Activated CD4-positive, alpha-beta T cell treated with anti-CD3 and anti-CD28 coated beads, Interleukin-2, amount 10 ng/mL, durations not matched to agents 7 days and 5 days (primary cell): Measurements from ENCODE around the gene WNT7B. TPM values are rescaled to one million over a fixed set of nuclear protein-coding genes. Genes with fewer than 3 reads are reported as not detected.

Experiments
- CTCF ChIA-PET: fragments of 350-600 bp; sonication (Branson Sonifier 250); formaldehyde crosslinking; loops from one replicate; lab custom pipeline; 2021; ENCODE audit warnings: antibody characterized with exemption; lab: Charles Lee
- POLR2A ChIA-PET: fragments of 350-600 bp; sonication (Branson Sonifier 250); formaldehyde crosslinking; loops from one replicate; lab custom pipeline; 2021; ENCODE audit warnings: antibody characterized with exemption; lab: Charles Lee
- DNase-seq: peaks from one replicate; pipeline ENCODE4 v3.0.0-alpha.2; 2020
- H3K27ac Mint-ChIP-seq: one replicate; pipeline ENCODE4 v1.8.0; 2021; ENCODE audit warnings: mild to moderate bottlenecking, moderate library complexity, mixed read lengths
- H3K27me3 Mint-ChIP-seq: one replicate; pipeline ENCODE4 v1.8.0; 2021; ENCODE audit warnings: mixed read lengths
- H3K36me3 Mint-ChIP-seq: one replicate; pipeline ENCODE4 v1.8.0; 2021; ENCODE audit warnings: low read depth, mixed read lengths
- H3K4me1 Mint-ChIP-seq: one replicate; pipeline ENCODE4 v1.8.0; 2021; ENCODE audit warnings: mixed read lengths
- H3K4me3 Mint-ChIP-seq: one replicate; pipeline ENCODE4 v1.8.0; 2021; ENCODE audit warnings: mild to moderate bottlenecking, moderate library complexity, mixed read lengths
- H3K9me3 Mint-ChIP-seq: one replicate; pipeline ENCODE4 v1.8.0; 2021; ENCODE audit warnings: mixed read lengths
- total RNA-seq, 2 experiments: library from RNA; stranded (reverse); gene quantifications; one replicate each; pipeline ENCODE4 v1.2.3, GENCODE V29; 2021

WNT7B gene
- total RNA-seq, 2 experiments from 2014 or later: not detected

DNA sequence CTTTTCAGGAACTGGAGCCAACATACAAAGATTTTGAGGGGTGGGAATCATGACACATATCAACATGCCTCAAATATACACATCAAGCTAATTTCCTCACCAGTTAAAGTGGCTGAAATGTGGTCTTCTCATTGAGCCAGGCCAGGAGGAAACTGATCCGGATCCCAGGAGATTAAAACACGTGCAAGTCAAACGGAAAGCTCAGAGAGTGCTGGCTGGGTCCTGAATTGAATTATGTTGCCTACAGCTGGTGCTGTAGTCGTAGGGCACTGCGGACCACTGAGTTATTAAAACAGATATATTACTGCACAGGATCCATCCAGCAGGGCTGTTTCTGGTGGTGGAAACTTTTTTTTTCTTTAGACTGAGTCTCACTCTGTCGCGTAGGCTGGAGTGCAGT is 14.1 kb upstream of the WNT7B start:
- ChIA-PET POLR2A (no interaction called here), CTCF (interaction anchor here (1.1 to 1.3 kb wide), 2 partner anchors 13 to 343 kb away, joined by 3 read pairs; no protein-coding TSS in a partner anchor)
- H3K27me3 Mint-ChIP-seq: peaks cover 4% of the 10 kb centered on the region

DNA sequence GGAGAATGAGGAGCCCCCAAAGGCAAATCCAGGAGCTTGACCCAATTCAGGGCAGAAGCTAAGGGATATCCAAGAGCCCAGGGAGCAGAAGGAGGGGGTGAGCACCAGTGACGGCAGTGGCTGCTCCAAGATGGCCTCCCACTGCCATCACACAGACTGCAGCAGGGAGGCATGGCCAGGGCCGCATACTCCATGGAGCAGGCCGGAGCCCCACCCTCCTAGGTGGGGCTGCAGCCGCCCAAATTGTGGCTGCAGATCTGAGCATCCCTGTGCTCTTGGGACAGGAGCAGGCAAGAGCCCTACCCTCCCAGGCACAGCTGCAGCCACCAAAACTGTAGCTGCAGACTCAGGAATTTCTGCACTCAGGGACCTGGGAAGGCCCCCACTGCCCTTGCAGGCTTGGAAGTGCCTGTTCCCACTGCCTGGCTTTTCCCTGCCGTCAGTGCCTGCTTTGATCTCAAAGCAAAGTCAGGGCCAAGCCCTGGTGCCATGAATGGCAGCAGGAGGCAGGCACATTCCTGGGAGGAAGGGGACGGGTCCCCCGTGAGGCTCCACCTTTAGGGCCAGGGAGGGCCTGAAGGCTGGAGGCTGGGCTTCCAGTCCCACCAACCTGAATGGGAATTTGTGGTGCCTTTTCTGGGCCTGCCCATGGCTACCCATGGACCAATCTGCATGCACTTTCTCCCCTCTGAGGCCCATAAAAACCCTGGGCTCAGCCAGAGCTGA is 10.3 kb upstream of the WNT7B start:
- H3K4me1 Mint-ChIP-seq: no peaks in the 10 kb centered on the region
- DNase-seq: no peak
- H3K36me3 Mint-ChIP-seq: no peaks in the 10 kb centered on the region
- ChIA-PET CTCF (interaction anchor here (3.0 kb wide), 1 partner anchor 19 kb away, joined by 11 read pairs; no protein-coding TSS in a partner anchor), POLR2A (no interaction called here)
- no peak overlapping the region for H3K27ac Mint-ChIP-seq
- no peaks in the 10 kb centered on the region for H3K27me3 Mint-ChIP-seq
- H3K4me3 Mint-ChIP-seq: no peak overlapping the region
- no peaks in the 10 kb centered on the region for H3K9me3 Mint-ChIP-seq

More for the DNA sequence above, 14.1 kb upstream of the WNT7B start:
- Mint-ChIP-seq H3K9me3 (no peaks in the 10 kb centered on the region), H3K27ac (no peak overlapping the region), H3K4me3 (no peak overlapping the region), H3K4me1 (peaks cover 2% of the 10 kb centered on the region), H3K36me3 (no peaks in the 10 kb centered on the region)
- DNase-seq: no peak

DNA sequence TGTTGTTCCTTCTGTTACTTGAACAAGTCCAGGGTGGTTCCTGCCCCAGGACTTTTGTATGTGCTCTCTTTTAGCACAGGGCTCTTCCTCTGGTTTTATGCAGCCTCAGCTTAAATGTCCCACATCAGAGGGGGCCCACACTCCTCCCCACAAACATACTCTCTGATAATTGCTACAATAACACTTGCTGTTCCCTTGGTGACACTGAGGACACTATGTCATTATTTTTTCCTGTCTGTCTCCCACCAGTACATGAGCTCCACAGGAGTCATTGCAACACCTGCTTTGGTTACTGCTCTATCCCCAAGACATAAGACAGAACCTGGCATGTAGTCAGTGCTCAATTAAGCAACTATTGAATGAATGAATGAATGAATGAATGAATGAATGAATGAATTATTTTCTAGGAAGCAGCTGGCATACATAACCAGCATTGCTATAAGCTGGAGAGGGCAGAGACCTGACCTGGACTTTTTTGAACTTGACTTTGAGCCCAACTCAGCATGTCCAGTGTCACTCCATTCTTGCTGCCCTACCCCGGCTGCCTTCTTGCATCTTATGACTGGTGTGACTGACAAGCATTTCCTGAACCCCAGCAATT is 7.5 kb upstream of the WNT7B start:
- DNase-seq: no peak
- H3K27ac Mint-ChIP-seq: no peak overlapping the region
- no peaks in the 10 kb centered on the region for H3K27me3 Mint-ChIP-seq
- CTCF ChIA-PET: interaction anchor here (1.5 to 1.6 kb wide), 2 partner anchors 11 to 410 kb away, joined by 3 read pairs; no protein-coding TSS in a partner anchor
- no peak overlapping the region for H3K4me3 Mint-ChIP-seq
- H3K9me3 Mint-ChIP-seq: no peaks in the 10 kb centered on the region
- no peaks in the 10 kb centered on the region for H3K36me3 Mint-ChIP-seq
- POLR2A ChIA-PET: no interaction called here
- H3K4me1 Mint-ChIP-seq: no peaks in the 10 kb centered on the region

DNA sequence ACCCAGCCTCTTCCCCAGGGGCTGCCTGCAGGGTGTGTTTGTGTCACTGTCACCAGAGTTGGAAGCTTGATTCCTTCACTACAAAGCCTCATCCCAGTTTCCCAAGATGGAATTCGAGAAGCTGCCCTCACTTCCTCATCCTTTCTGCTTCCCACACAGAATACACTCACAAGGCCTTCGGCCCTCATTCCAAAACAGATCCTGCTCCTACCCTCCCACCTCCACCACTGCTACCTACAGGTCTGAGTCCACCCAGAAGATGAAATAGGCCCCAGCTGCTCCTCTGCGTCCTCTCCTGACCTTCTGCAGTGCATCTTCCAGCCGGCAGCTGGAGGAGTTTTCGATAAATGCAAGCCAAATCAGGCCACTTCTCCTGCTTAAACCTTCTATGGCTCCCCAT is 6.8 kb upstream of the WNT7B start:
- Mint-ChIP-seq H3K36me3 (no peaks in the 10 kb centered on the region), H3K4me1 (no peaks in the 10 kb centered on the region), H3K27me3 (no peaks in the 10 kb centered on the region), H3K9me3 (no peaks in the 10 kb centered on the region), H3K4me3 (no peak overlapping the region), H3K27ac (no peak overlapping the region)
- DNase-seq: no peak
- ChIA-PET CTCF (interaction anchor here (1.5 to 1.6 kb wide), 2 partner anchors 12 to 410 kb away, joined by 3 read pairs; no protein-coding TSS in a partner anchor), POLR2A (no interaction called here)

DNA sequence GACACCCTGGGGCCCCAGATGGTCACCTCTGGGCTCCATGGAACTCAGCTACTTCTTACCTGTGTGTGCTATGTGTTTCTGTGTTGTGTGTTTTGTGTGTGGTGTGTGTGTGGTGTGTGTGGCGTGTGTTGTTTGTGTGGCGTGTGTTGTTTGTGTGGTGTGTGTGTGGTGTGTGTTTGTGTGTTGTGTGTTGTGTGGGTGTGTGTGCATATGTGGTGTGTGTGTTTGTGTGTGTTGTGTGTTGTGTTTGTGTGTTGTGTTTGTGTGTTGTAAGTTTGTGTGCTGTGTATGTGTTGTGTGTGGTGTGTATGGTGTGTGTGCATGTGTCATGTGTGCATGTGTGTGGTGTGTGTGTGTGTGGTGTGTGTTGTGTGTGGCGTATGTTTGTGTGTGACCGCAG is 3.8 kb upstream of the WNT7B start:
- Mint-ChIP-seq H3K4me1 (peaks cover 6% of the 10 kb centered on the region), H3K36me3 (no peaks in the 10 kb centered on the region), H3K4me3 (no peak overlapping the region), H3K9me3 (no peaks in the 10 kb centered on the region), H3K27ac (no peak overlapping the region), H3K27me3 (peaks cover 12% of the 10 kb centered on the region)
- no peak for DNase-seq
- ChIA-PET POLR2A (no interaction called here), CTCF (no interaction called here)

DNA sequence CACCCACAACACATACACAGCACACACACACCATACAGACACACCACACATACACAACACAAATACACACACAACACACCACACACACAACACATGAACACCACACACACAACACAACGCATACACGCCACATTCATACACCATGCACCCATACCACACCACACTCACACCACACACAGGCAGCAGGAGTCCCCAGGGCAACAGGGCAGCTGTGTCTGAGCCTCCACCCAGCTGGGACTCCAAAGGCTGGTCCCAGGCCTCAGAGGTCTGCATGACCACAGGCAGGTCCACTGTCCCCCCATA is 3.3 kb upstream of the WNT7B start:
- H3K4me3 Mint-ChIP-seq: no peak overlapping the region
- no peaks in the 10 kb centered on the region for H3K9me3 Mint-ChIP-seq
- peaks cover 14% of the 10 kb centered on the region for H3K27me3 Mint-ChIP-seq
- peaks cover 6% of the 10 kb centered on the region for H3K4me1 Mint-ChIP-seq
- no peak for DNase-seq
- ChIA-PET CTCF (no interaction called here), POLR2A (no interaction called here)
- H3K27ac Mint-ChIP-seq: no peak overlapping the region
- no peaks in the 10 kb centered on the region for H3K36me3 Mint-ChIP-seq

DNA sequence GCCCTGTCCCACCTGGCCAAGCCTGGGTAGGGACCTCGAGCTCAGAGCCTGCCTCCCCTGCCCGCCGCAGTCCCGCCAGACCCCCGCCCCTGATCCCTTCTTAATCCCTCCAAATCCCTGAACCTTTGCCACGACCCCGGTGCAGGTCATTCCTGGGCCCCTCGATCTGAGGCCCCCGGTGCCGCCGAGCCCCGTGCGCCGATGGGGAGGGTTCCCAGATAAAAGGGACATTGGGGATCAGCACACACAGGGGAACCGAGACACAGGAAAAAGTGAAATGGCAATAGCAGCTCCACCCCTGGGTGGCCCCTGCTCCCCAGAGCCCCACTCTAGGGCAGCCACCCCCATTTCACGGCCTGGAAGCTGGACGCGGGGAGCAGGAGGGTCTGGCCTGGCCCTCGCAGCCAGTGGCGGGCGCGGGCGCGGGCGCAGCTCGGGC is 1.3 kb upstream of the WNT7B start:
- H3K27me3 Mint-ChIP-seq: peaks cover 33% of the 10 kb centered on the region
- H3K27ac Mint-ChIP-seq: no peak overlapping the region
- DNase-seq: no peak
- no peak overlapping the region for H3K4me3 Mint-ChIP-seq
- H3K4me1 Mint-ChIP-seq: peaks cover 6% of the 10 kb centered on the region
- H3K36me3 Mint-ChIP-seq: no peaks in the 10 kb centered on the region
- no peaks in the 10 kb centered on the region for H3K9me3 Mint-ChIP-seq
- ChIA-PET POLR2A (no interaction called here), CTCF (interaction anchor here (0.6 to 0.8 kb wide), 3 partner anchors 11 to 1447 kb away, joined by 3 to 4 read pairs (median 4); no protein-coding TSS in a partner anchor)

DNA sequence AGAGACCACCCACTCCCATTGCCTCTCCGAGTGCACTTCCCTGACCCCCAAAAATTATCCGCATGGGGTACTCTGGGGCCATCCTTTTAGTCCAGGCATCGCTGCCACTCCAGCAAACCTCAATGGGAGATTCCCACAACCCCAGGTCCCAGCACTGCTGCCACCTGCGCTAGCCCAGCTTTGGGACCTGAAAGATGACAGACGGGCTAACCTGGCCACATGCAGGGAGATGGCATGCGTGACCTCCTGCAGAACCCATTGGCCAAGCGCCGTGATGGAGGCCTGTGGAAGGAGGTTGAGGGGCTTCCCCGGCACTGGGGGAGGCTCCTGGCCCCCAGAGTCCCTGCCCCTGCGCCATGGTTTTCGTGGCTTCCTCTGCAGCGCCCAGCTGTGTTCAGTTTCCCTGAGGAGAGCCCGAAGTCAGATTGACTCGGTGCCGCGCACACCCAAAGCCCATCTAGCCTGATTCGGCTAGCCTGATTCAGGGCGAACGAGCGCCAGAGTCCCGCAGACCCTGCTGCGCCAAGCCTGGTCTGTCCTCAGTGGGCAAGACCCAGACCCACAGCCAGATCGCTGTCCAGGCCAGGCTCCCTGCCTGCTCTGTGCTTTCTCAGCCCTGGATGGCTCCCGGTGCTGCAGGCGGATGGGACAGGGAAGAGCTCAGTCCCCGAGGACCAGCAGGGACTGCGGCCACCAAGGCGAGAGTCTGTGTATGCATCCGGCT is 751 bp upstream of the WNT7B start:
- POLR2A ChIA-PET: no interaction called here
- CTCF ChIA-PET: interaction anchor here (0.6 to 0.8 kb wide), 3 partner anchors 12 to 1446 kb away, joined by 3 to 4 read pairs (median 4); no protein-coding TSS in a partner anchor
- H3K27ac Mint-ChIP-seq: no peak overlapping the region
- no peak for DNase-seq
- no peak overlapping the region for H3K4me3 Mint-ChIP-seq
- H3K9me3 Mint-ChIP-seq: no peaks in the 10 kb centered on the region
- H3K27me3 Mint-ChIP-seq: peaks cover 39% of the 10 kb centered on the region
- H3K4me1 Mint-ChIP-seq: peaks cover 6% of the 10 kb centered on the region
- H3K36me3 Mint-ChIP-seq: no peaks in the 10 kb centered on the region

DNA sequence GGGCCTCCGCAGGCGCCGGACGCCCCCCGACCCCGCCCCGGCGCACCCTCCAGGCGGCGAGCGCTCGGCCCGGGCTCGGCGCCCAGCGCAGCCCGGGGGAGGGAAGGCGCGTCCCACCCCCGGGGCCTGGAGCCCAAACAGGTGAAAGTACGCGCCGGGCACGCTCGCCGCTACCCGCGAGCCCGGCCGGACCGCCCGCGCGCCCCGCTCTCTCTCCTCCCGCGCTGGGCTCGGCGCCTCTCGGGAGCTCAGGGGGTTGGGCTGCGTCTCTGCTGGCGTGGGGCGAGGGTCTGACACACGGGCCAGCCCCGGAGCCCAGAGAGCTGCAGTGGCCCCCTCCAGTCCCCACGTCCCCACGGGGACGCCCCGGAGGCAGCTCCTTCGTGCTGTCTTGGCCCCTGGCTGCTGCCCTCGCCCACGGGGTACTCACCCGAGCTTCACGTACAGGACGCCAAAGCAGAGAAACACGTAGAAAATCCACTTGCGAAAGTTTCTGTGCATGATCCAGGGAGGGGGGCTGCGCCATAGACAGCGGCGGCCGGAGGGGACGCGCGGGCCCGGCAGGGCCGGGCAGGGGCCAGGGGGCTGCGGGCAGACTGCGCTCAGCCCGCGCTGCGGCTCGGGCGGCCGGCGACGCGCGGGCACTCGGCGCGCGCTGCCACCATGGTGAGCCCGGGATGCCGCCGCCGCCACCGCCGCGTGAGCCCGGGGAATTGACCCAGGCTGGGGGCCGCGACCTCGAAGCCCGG is 534 bp downstream of the WNT7B start:
- DNase-seq: no peak

DNA sequence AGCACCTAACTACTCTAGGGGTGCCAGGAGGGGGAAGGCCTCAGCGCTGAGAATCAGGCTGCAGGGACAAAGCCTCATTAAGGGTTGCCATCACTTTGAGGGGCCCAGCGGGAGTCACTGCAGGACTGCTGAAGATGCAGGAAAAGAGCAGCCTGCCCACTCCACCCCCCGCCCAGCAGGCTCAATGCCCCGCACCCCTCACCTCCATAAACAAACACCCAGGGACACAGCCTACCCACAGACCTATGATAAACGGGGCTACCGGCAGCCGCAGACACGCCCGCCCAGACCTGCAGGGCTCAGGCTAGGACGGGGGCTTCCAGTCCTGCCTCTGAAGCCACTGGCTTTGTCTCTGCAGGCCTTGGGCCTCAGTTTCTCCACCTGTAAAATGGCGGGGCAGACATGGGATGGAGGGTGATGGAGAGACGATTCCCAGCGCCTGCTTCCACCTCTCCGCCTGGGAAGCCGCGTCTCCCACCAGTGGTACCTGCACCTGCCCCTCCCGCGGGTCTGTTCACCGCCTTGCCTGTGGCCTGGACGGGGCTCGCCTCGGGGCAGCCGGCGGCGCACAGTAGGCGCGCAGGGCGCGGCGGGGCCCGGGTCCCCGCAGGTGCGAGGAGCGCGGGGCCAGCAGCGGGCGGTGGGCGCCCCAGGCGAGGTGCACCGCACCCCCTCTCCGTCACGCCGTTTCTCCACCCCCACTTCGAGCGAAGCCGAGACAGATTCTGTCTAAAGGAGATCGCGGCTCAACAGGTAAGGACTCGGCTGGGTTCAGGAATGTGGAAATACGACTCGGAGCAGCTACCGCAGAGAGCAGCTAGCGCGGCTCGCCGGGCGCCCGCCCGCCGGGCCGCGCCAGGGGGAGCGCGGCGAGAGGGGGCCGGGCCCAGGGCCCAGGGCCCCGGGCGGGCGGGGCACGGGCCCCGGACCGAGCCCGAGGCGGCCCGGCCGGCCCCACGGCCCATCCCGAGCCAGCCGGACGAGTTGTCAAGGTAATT is 1.5 kb downstream of the WNT7B start:
- no peak for DNase-seq
- CTCF ChIA-PET: interaction anchor here (1.5 kb wide), 1 partner anchor 392 kb away, joined by 3 read pairs; no protein-coding TSS in a partner anchor
- no peaks in the 10 kb centered on the region for H3K9me3 Mint-ChIP-seq
- no peak overlapping the region for H3K27ac Mint-ChIP-seq
- no peak overlapping the region for H3K4me3 Mint-ChIP-seq
- peaks cover 49% of the 10 kb centered on the region for H3K27me3 Mint-ChIP-seq
- H3K36me3 Mint-ChIP-seq: no peaks in the 10 kb centered on the region
- POLR2A ChIA-PET: no interaction called here
- H3K4me1 Mint-ChIP-seq: peaks cover 8% of the 10 kb centered on the region

More for the DNA sequence above, 534 bp downstream of the WNT7B start:
- peaks cover 43% of the 10 kb centered on the region for H3K27me3 Mint-ChIP-seq
- H3K27ac Mint-ChIP-seq: no peak overlapping the region
- POLR2A ChIA-PET: no interaction called here
- no peak overlapping the region for H3K4me3 Mint-ChIP-seq
- H3K4me1 Mint-ChIP-seq: peaks cover 6% of the 10 kb centered on the region
- CTCF ChIA-PET: interaction anchor here (1.5 kb wide), 1 partner anchor 393 kb away, joined by 3 read pairs; no protein-coding TSS in a partner anchor
- no peaks in the 10 kb centered on the region for H3K9me3 Mint-ChIP-seq
- no peaks in the 10 kb centered on the region for H3K36me3 Mint-ChIP-seq

DNA sequence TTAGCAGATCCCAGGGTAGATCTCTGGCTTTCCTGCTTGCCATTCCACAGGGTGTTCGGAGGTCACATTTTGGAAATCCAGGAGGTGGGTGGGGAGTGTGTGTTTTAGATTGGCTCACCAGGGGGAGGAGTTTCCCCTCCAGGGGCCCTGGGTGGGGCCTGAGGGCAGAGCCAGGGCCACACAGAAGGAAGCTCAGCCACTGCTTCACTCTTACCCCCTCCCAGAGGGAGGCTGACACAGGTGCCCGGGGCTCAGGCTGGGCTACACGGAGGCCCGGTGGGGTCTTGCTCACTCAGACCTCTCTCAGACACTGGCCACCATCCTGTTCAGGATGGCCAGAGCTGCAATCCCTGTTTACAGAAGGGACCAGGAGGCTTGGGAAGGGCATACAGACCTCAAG is 2.5 kb downstream of the WNT7B start:
- Mint-ChIP-seq H3K9me3 (no peaks in the 10 kb centered on the region), H3K27ac (no peak overlapping the region), H3K4me3 (no peak overlapping the region), H3K36me3 (no peaks in the 10 kb centered on the region), H3K4me1 (peaks cover 8% of the 10 kb centered on the region), H3K27me3 (peaks cover 55% of the 10 kb centered on the region)
- no peak for DNase-seq
- CTCF ChIA-PET: interaction anchor here (1.2 kb wide), 1 partner anchor 396 kb away, joined by 3 read pairs; no protein-coding TSS in a partner anchor
- POLR2A ChIA-PET: no interaction called here
